ENCODE data around the gene LILRA6. TPM values are rescaled to one million over a fixed set of nuclear protein-coding genes. Genes with fewer than 3 reads are reported as not detected.

LILRA6 gene
- total and polyA plus RNA-seq, 2 of the 8 experiments (the other 6 are each of a cell fraction or from before 2014, with no cell fraction given), result not detected

GRCh38 chr19:54229146-54229545 is 13.4 kb downstream of the LILRA6 start:
- Histone ChIP-seq H3K27ac (ENCODE audit: low read depth, low read length) (no peak overlapping the region), H3K79me2 (ENCODE audit: control insufficient read depth in 1 of 2, insufficient read depth in 2 of 2, low read length in 2 of 2) (no peaks in the 10 kb centered on the region), H4K20me1 (replicated peaks in 1 of 2; ENCODE audit: control insufficient read depth in 1 of 2, insufficient read depth in 2 of 2, low read length in 2 of 2) (no peaks in the 10 kb centered on the region), H2BK120ac (replicated peaks; ENCODE audit: low read depth, low read length) (no peak overlapping the region), H3K23me2 (ENCODE audit: low read depth, low read length) (no peaks in the 10 kb centered on the region), H4K8ac (ENCODE audit: extremely low read depth, insufficient read depth, low read length) (no peak overlapping the region), H3K23ac (ENCODE audit: insufficient read length) (no peak overlapping the region), H3K56ac (replicated peaks; ENCODE audit: insufficient read length, low read depth, low read length) (no peak overlapping the region), H3K36me3 (ENCODE audit: control insufficient read depth in 2 of 4, insufficient read depth in 4 of 4, low read length in 3 of 4) (no peaks in the 10 kb centered on the region), H3K4me3 (ENCODE audit: extremely low read depth in 1 of 4, insufficient read depth in 2 of 4, low read depth in 3 of 4, low read length in 4 of 4) (no peak overlapping the region), H2BK20ac (ENCODE audit: low read length) (no peak overlapping the region), H3K9ac (replicated peaks in 1 of 4; ENCODE audit: extremely low read depth in 1 of 4, low read depth in 3 of 4, low read length in 3 of 4) (no peak overlapping the region), H3K4me1 (replicated peaks in 1 of 4; ENCODE audit: control insufficient read depth in 3 of 4, insufficient read depth in 4 of 4, low read length in 3 of 4) (no peaks in the 10 kb centered on the region), H3K4ac (replicated peaks; ENCODE audit: insufficient read length, low read depth, low read length) (no peak overlapping the region), H4K5ac (ENCODE audit: insufficient read length, low read depth, low read length) (no peak overlapping the region), H3K27me3 (replicated peaks in 1 of 4; ENCODE audit: control insufficient read depth in 3 of 4, extremely low read depth in 1 of 4, insufficient read depth in 3 of 4, low read length in 3 of 4) (peaks cover 0 to 7% (median 2%) of the 10 kb centered on the region in 4 experiments; a peak in 3 of 7 replicates), H2BK12ac (ENCODE audit: low read depth, low read length) (no peak overlapping the region), H2AK5ac (ENCODE audit: low read depth, low read length) (no peak overlapping the region), H2BK15ac (ENCODE audit: low read length) (no peak overlapping the region), H2AFZ (ENCODE audit: low read length) (no peak overlapping the region), H2BK5ac (ENCODE audit: low read depth, low read length) (no peak overlapping the region), H3K4me2 (ENCODE audit: insufficient read depth in 1 of 2, low read depth in 2 of 2, low read length in 2 of 2) (no peak overlapping the region), H4K91ac (replicated peaks; ENCODE audit: insufficient read length, low read length) (no peak overlapping the region), H3K79me1 (ENCODE audit: low read depth, low read length) (no peaks in the 10 kb centered on the region), H3K9me3 (ENCODE audit: insufficient read depth in 2 of 2, low read depth in 1 of 2, low read length in 1 of 2) (peaks cover under 1 to 3% of the 10 kb centered on the region in 2 experiments; a peak in 2 of 4 replicates), H3K18ac (ENCODE audit: extremely low read depth, low read length) (no peak overlapping the region), H3K14ac (ENCODE audit: insufficient read length) (no peak overlapping the region)
- TF ChIP-seq CTCF (IDR thresholded peaks at IDR 0.05; ENCODE audit: control extremely low read depth in 1 of 3, insufficient read depth in 1 of 3, low read depth in 1 of 3, low read length in 3 of 3) (no peak), CBX8 (IDR thresholded peaks at IDR 0.05; ENCODE audit: borderline replicate concordance, low read depth, low read length) (no peak), CREB1 (IDR thresholded peaks at IDR 0.05) (no peak), ZNF274 (IDR thresholded peaks at IDR 0.05; ENCODE audit: borderline replicate concordance, extremely low read depth, low read length) (no peak), BRCA1 (IDR thresholded peaks at IDR 0.05; ENCODE audit: low read depth, low read length) (no peak), MAX (IDR thresholded peaks at IDR 0.05) (no peak), E2F6 (IDR thresholded peaks at IDR 0.05) (no peak), CHD1 (IDR thresholded peaks at IDR 0.05; ENCODE audit: low read depth, low read length) (no peak), TCF12 (IDR thresholded peaks at IDR 0.05; ENCODE audit: low read depth, low read length) (no peak)
- DNase-seq (ENCODE audit: low read depth in 1 of 2, low spot score in 2 of 2) (no peak), FAIRE-seq (no peak)
- POLR2A ChIA-PET (ENCODE audit: partially characterized antibody), result interaction anchor here (1.3 to 6.4 kb wide), 3 partner anchors 21 to 56 kb away, joined by 3 to 73 read pairs (median 40); partner anchors contain the start of genes RPS9 and TMC4
- WGBS, 2 experiments (ENCODE audit: extremely low coverage in 1 of 2, insufficient coverage in 1 of 2, insufficient read length in 1 of 2, insufficient replicate concordance in 2 of 2, low coverage in 1 of 2, low lambda C conversion rate in 2 of 2, missing lambda C conversion rate in 1 of 2), result 92% methylated on average over 8 of the region's 8 CpGs; no CpG with 5 or more reads in 1 of the 2 experiments
- CTCF ChIA-PET (ENCODE audit: partially characterized antibody), result interaction anchor here (0.8 to 1.4 kb wide), 3 partner anchors 13 to 162 kb away, joined by 3 to 6 read pairs (median 4); no protein-coding TSS in a partner anchor
